ENCODE measurements around the gene IGLL1. TPM values are rescaled to one million over a fixed set of nuclear protein-coding genes. Genes with fewer than 3 reads are reported as not detected.

Gene IGLL1
- total RNA-seq, 4 donors from 2014 or later: not detected

DNA sequence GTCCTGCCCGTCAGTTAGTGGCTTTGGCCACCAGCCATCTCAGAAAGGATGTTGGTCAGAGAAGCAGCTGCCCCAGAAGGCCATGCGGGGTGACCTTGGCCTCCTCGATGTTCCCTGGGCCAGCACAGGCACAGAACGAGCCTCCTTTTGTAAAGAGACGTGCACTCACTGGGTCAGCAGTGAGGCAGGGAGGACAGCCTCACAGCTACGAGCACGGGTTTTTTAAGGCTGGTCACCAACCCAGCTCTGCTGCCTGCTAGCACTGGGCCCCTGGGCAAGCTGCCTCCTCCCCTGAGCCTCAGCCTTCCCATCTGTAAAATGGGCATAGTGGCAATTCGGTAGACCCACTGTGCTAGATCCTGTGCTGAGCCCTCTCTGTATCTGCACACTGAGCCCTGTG is 10.8 kb downstream of the IGLL1 start:
- WGBS: 100% methylated on average over 1 of the region's 8 CpGs
- TF ChIP-seq POLR2A (IDR thresholded peaks at IDR 0.05) (no peak), EP300 (IDR thresholded peaks at IDR 0.05) (no peak), POLR2AphosphoS5 (IDR thresholded peaks at IDR 0.05) (no peak)
- TF ChIP-seq, protein P1, sequence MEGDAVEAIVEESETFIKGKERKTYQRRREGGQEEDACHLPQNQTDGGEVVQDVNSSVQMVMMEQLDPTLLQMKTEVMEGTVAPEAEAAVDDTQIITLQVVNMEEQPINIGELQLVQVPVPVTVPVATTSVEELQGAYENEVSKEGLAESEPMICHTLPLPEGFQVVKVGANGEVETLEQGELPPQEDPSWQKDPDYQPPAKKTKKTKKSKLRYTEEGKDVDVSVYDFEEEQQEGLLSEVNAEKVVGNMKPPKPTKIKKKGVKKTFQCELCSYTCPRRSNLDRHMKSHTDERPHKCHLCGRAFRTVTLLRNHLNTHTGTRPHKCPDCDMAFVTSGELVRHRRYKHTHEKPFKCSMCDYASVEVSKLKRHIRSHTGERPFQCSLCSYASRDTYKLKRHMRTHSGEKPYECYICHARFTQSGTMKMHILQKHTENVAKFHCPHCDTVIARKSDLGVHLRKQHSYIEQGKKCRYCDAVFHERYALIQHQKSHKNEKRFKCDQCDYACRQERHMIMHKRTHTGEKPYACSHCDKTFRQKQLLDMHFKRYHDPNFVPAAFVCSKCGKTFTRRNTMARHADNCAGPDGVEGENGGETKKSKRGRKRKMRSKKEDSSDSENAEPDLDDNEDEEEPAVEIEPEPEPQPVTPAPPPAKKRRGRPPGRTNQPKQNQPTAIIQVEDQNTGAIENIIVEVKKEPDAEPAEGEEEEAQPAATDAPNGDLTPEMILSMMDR (IDR thresholded peaks at IDR 0.05): no peak
- H3K4me1 ChIP-seq: peaks cover 13% of the 10 kb centered on the region
- no peak for DNase-seq (ENCODE audit: low spot score in 2 of 2)
- H3K27me3 ChIP-seq: peaks cover 23% of the 10 kb centered on the region
- no peaks in the 10 kb centered on the region for H3K36me3 ChIP-seq
- no peak overlapping the region for H3K4me3 ChIP-seq
- no peaks in the 10 kb centered on the region for H3K9me3 ChIP-seq
- H3K27ac ChIP-seq: no peak overlapping the region

DNA sequence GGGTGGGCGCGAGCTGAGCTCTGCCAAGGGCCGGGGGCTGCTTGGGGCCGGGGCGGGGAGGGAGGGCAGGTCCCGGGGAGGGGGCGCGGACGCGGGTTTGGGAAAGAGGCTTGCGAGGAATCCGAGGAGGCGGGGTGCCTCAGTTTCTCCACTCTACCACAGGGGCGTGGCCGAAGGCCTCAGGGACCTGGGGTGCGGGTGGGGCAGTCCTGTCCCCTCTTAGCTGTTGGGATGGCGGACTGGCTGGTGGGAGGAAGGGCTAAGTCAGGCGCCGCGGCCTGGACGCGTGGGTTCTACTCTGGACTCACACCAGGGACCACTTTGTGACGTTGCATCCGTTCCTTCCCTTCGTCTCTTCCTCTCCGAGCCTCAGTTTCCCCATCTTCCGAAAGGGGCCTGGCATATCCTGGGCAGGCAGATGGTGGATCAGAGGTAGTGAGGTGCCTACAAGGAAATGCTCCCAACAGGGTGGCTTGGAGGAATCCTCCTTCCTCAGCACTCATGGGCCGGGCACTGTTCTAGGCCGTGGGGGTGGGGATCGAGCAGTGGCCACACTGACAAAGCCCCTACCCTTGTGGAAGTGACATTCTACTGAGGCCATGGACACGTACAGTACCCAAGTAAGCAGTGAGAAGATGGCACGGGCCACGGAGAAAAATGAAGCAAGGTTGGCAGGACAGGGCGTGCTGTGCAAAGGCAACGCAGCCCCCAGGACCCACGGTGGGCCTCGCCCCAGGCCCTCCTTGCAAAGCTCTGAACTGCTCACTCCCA is 13.2 kb downstream of the IGLL1 start:
- Histone ChIP-seq H3K36me3 (no peaks in the 10 kb centered on the region), H3K27ac (no peak overlapping the region), H3K4me3 (peak overlapping the region; percentile 51), H3K4me1 (peaks cover 13% of the 10 kb centered on the region), H3K27me3 (peaks cover 36% of the 10 kb centered on the region), H3K9me3 (no peaks in the 10 kb centered on the region)
- TF ChIP-seq POLR2AphosphoS5 (IDR thresholded peaks at IDR 0.05): no peak
- no peak for TF ChIP-seq POLR2A (IDR thresholded peaks at IDR 0.05)
- TF ChIP-seq, protein P1 (IDR thresholded peaks at IDR 0.05): no peak
- TF ChIP-seq EP300 (IDR thresholded peaks at IDR 0.05): no peak
- DNase-seq (ENCODE audit: low spot score in 2 of 2): peak; percentile 39 to 67
- 89% methylated on average over 25 of the region's 37 CpGs for WGBS

DNA sequence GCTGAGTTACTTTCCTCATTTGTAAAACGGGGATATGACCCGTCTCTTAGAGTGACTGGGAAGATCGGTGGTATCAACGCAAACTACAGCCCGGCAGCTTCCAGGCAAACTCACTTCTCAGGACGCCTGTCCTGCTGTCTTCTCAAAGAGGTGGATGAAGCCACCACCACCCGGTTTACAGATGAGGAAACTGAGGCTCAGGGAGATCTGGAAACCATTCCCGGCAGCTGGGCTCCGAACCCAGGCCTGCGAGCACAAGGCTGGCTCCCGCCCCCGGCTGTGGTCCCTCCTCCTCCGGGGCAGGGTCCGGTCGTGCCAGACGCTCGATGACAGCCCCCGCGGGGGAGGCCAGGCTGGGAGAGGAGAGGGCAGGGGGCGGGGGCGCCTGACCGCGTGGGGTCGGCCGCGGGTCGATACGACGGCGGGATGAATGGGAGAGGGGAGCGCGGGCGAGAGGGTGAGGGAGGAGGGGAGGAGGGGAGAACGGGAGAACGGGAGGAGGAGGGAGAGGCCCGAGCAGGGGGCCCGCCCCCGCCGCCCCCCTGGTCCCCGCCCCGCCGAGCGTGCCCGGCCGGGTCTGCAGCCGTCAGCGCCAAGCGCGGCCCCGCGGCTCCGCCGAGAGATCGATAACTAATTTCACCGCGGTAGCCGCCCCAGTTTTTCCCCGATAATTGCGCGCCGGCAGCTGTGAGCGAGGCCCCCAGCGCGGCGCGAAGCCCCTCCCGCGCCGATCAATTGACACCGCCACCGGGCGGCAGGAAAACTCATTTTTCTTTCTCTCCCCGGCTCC is 14.0 kb downstream of the IGLL1 start:
- TF ChIP-seq POLR2A (IDR thresholded peaks at IDR 0.05) (no peak), POLR2AphosphoS5 (IDR thresholded peaks at IDR 0.05) (no peak), EP300 (IDR thresholded peaks at IDR 0.05) (no peak)
- TF ChIP-seq, protein P1 (IDR thresholded peaks at IDR 0.05): no peak
- H3K27me3 ChIP-seq: peaks cover 38% of the 10 kb centered on the region
- H3K9me3 ChIP-seq: no peaks in the 10 kb centered on the region
- H3K27ac ChIP-seq: no peak overlapping the region
- WGBS: 2% methylated on average over 70 of the region's 73 CpGs
- peak overlapping the region; percentile 51 for H3K4me3 ChIP-seq
- DNase-seq (ENCODE audit: low spot score in 2 of 2): peak; percentile 51 to 57
- peaks cover 13% of the 10 kb centered on the region for H3K4me1 ChIP-seq
- no peaks in the 10 kb centered on the region for H3K36me3 ChIP-seq

DNA sequence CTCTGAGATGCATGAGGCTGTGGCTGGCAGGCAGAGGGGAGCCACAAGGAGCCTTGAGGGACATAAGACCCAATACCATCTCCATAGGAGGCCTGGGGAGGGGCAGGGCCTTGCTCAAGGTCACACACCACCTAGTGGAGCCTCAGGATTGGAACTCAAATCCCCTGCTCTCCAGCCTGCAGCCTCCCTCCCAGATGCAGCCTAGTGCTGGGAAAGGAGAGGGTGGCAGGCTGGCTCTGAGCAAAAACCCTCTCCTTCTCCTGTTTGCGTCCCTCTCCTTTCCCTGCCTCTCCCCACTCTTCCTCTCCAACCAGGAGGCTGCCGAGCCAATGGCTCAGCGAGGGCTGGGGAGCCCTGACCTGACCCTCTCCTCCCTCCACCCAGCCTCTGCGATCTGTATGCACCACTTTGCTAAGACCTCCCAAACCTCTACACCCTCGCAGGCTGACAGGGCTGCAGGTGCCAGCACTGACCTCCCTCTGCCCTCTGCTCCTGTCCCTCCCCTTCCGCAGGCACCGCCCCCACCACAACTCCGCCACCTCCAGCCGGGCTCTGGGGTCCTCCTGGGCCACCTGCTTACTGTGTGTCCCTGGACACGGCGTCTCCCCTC is 14.7 kb downstream of the IGLL1 start:
- Histone ChIP-seq H3K4me3 (peak overlapping the region; percentile 51), H3K27me3 (peaks cover 40% of the 10 kb centered on the region)
- TF ChIP-seq POLR2A (IDR thresholded peaks at IDR 0.05): no peak
- no peak for TF ChIP-seq EP300 (IDR thresholded peaks at IDR 0.05)
- no peak for TF ChIP-seq POLR2AphosphoS5 (IDR thresholded peaks at IDR 0.05)
- TF ChIP-seq, protein P1 (IDR thresholded peaks at IDR 0.05): no peak

More for the DNA sequence above, 14.7 kb downstream of the IGLL1 start:
- Histone ChIP-seq H3K4me1 (peaks cover 13% of the 10 kb centered on the region), H3K27ac (no peak overlapping the region), H3K36me3 (no peaks in the 10 kb centered on the region), H3K9me3 (no peaks in the 10 kb centered on the region)
- 16% methylated on average over 11 of the region's 11 CpGs for WGBS
- DNase-seq (ENCODE audit: low spot score in 2 of 2): peak in 1 of 2 donors; percentile 54
